ENCODE data around the gene RACGAP1.
A peak's percentile ranks its signal among the peaks of the same experiment; 100 is the strongest.

The RACGAP1 gene

GRCh38 chr12:49953151-49953550 lies 72.1 kb downstream of the RACGAP1 start:
- DNase-seq, result no peak

- no peak for DNase-seq
Observed at GRCh38 chr12:49952391-49953055, 72.8 kb downstream of the RACGAP1 start.

DNA sequence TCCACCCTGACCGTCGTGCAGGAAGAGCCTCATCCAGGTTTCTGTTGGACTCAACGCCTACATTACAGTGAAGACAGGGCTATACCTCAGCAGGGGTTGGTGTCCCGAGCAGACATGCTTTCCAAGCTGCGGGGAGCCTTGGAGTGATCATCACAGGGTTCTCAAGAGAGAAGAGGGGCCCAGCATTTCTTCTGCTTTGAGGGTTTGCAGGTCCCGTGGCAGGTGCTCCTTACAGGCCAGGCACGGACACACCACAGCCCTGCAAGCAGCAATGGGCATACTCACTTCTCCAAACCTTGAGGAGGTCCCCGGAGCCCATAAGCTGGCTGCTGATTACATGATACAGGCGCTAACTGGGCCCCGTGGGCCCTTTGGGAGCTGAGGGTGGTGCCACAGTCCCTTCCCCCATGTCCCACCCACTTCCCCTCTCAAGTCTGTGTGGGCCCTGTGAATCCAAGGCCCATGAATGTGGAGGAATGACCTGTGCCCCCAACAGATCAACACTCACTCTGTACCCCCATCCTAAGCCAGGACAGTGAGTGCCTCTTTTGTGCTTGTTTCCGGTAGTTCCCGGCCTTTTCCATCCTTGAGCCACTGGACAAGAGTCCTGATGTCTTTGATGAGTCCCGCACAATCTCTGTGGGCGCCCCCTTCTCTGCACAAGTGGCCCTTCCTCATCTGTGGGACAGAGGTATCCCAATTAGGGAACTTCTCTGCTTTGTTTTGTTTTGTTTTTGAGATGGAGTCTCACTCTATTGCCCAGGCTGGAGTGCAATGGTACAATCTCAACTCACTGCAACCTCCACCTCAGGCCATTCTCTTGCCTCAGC lies 73.7 kb downstream of the RACGAP1 start:
- no peak for DNase-seq

GRCh38 chr12:49950273-49951251 lies 74.7 kb downstream of the RACGAP1 start, which contains the start of gene AQP2:
AQP2 (plus strand) TSS chr12:49950737; CDS start chr12:49950831, 94 bp downstream.
- DNase-seq, result no peak

DNA sequence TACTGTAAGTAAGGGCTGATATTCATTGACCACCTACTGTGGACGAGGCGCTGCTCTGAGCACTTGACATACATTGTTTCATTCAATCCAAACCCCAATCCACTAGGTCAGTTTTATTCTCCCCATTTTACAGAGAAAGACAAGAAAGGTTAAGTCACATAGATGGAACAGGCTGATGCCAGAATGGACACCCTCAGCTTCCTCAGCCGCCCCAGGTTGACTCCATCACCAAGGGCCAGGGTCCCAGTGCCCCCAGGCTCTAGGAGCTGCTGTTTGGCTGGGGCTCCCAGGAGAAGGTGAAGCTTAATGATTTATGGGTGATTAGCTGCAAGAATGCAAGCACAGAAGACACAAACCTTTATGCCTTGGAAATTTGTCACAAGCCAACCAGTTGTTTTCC lies 75.4 kb downstream of the RACGAP1 start:
- DNase-seq, result no peak

- DNase-seq, result no peak
Observed at GRCh38 chr12:49948866-49949845, 76.1 kb downstream of the RACGAP1 start.

DNA sequence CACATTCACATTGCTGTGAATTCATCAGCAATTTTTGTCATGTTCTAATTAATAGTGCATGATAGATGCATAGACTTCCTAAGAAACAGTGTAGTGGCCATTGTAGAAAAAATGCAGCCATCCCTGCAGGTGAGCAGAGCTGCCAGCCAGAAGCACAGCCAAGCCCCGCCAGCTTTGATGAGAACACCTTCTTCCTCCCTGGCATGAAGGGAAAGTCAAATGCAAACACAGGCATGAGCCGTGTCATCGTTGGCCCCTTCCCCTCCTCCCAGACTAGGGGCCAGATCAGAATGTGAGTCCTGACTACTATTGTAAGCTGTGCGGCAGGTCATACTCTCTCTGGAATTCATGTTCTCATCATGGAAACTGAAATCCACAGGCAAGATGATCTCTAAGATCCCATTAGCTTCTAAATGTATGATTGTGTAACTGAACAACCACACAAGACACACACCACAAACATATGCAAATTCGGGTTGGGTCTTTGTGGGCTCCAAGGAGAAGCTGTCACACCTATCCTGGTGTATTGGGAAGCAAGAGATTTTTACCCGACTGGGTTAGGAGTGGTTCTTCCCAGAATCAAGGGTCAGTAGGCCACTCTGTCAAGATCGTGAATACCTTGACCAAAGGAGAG lies 77.6 kb downstream of the RACGAP1 start:
- DNase-seq, result no peak

DNA sequence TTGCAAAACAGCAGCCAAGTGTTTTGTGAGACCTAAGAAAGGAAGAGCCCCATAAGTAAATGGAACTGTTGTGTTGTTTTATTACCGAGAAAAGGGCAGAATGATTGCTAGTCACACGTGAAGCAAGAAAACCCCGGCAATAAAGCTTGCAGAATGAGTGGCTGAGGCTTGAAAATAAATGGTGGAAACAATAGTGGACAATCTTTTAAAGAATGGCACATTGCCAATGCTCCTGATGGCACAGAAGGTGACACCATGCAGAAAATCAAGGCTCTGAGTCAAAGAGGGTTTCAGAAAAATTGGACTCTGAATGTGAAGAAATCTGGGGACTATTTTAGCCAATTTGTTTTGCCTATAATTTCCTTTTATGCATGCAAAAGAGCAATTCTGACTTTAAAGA lies 78.8 kb downstream of the RACGAP1 start:
- DNase-seq, result no peak

DNA sequence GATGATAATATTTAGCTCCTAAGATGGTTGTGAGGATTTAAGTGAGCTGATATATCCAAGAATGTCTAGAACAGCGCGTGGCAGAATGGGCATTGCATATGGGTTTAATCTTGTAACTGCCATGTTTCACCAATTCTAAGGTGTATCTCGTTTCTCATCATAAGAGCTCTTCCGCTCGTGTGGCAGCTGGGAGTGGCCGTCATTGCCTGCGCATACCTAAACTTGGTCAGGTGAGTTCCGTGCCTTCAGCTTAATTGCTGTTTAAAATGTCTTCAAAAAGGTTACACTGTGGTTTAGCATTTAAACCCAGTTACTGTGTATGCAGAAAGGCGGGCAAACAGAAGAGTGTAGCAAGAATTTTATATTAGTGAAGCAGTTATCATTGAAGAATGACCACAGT lies 79.2 kb downstream of the RACGAP1 start:
- DNase-seq, result no peak

DNA sequence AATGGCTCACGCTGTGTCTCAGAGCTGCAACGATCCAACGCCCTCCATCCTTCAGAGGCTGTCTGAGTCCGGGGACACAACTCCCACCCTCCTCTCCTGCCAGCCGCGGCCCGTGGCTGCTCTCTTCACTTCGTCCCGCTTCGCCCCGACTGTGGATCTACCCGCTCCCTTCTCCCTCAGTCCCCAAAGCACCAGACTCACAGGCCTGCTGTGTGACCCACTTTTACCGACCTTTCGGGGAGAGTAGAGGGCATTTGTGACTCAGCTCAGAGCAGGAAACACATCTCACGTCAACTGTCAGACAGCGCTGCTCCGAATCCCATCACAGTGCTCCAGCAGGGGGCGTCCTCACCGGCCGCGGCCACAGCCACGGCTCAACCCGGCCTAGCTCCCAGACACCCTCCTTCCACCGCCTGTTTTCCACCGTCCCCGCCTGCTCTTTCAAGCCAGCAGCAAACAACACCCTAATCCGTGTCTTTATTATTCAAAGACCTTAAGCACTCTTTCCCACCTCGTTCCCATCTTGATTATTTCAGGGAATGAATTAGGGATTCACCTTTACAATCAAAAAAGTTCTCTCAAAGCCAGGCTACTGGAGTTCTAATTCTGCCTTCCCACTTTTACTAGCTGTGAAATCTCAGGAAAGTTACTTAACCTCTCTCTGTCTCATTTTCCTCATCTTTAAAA lies 79.8 kb downstream of the RACGAP1 start:
- peak; percentile 54 to 72 for DNase-seq

DNA sequence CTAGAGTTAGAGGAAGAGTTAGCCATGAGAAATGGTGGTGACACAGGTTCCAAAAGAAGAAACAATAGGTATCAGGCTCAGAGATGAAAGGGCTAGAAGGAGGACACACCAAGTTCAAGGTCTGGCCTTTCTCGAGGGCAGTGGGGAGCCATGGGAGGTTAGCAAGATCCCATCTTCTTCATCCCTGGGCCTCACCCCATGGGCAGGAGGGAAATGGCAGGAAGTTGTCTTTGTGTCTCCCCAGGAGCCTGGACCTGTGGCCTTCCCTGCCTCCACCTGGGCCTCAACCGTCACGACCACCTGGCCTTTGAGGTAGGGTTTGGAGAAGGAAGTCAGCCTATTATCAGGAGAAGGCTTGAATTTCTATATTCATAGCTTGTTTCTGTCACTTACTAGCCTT lies 80.6 kb downstream of the RACGAP1 start:
- DNase-seq, result no peak

DNA sequence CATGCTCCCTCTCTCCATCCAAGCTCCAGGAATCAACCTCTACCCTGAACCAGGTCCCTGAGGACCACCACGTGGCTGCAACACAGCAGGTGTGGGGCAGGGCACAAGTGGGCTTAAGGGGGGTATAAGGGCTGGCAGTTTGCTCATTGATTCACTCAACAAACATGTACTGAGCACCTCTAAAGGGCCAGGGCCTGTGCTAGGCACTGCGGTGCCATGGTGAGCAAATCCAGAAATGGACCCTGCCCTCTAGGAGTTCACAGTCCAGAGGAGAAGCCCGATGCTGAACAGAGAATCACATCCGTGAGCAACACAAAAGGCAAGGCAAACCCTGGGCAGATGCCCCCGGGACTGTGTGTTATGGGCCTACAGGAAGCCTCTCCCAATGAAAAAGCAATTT lies 81.2 kb downstream of the RACGAP1 start:
- no peak for DNase-seq

- DNase-seq, result no peak
Observed at GRCh38 chr12:49943625-49943960, 81.7 kb downstream of the RACGAP1 start.

- DNase-seq, result no peak
Observed at GRCh38 chr12:49942921-49943624, 82.2 kb downstream of the RACGAP1 start.

DNA sequence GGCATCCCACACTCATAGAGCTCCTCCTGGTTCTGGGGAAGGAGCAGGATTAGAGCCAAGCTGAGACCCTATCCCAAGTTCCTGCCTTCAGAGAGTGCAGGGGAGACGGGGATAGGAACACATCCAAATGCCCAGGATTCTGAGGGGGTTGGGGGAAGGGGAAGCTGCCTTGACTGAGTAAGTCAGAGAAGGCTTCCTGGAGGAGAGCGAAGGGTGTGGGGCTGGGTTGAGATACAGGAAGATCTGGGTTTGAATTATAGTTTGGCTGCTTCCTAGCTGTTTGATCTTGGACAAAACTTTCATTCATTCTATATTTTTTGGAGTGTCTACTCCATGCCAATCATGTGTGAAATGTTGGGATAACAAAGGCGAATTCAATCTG lies 82.8 kb downstream of the RACGAP1 start:
- DNase-seq, result no peak

- no peak for DNase-seq
Observed at GRCh38 chr12:49941556-49942511, 83.5 kb downstream of the RACGAP1 start.

DNA sequence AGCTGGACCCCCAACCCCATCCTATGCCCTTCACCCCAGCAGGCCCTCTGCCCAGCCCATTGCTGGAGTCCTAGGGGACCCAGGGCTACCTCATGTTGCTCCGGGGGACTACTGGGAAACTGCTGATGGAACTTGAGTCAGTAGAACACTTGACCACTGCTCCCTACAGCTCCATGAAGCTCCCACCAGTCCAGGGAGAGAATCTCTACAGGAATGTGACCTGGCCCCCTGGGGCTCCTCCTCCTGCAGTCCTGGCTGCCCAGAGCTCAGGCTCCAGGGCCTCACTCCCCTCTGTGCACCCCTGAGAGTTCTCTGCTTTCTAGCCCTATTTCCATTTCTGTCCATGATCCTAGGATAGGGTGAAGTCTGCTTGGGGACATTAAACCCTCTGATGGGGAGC lies 85.6 kb downstream of the RACGAP1 start:
- no peak for DNase-seq

DNA sequence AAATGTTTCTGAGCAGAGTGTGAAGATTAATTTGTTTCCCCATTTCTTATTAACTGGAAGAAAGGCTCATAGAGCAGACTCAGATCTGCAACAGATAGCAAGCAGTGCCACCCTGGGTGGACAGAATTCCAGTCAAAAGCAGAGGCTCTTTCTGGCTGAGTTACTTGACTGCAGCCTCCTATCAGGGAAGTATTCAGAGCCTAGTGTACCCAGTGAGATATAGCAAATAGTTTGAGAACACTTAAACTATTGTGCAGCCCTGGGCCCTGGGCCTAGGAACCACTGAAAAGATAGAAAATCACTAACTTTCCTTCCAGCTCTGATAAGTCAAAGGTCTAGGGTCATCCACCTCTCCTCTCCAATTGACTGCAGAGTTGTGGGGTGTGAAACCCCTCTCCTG lies 86.0 kb downstream of the RACGAP1 start:
- DNase-seq, result no peak

Data from NCI-H1930 (cell line).